Islet precursor cell (in vitro differentiated cells): ENCODE measurements around the gene BASP1.
"Not testable (repeated sequence)": the region's sequence is repeated elsewhere in the genome, so short reads cannot be mapped to it uniquely, and the experiment has no call there.

Source experiments
- DNase-seq: peaks from one replicate; pipeline ENCODE4 v3.0.0-alpha.2; 2018

BASP1 gene

GRCh38 chr5:17292434-17293015, 75.1 kb downstream of the BASP1 start:
- no peak for DNase-seq

GRCh38 chr5:17294639-17295311, 77.3 kb downstream of the BASP1 start:
- DNase-seq: peak; percentile 16

- peak; percentile 21 for DNase-seq
These were observed 78.2 kb downstream of the BASP1 start for GRCh38 chr5:17295671-17296070.

DNA sequence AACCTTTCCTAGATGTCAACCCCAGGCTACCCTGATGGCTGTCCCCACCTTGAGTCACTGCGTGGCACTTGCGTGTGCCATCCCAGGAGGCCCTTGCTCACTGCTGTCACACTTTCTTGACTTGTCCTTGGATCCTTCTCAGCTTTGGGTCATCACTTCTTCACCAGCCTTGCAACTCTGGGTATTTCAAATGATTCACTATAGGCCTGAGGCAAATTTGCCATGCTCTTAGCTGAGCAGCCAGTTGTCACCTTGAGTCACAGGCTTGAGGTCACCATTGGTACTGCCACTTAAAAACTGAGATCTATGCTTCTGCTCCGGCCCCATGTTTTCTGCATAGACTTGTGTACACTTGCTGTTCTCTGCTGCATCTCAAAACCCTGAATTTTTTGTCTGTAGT, 84.7 kb downstream of the BASP1 start:
- no peak for DNase-seq

GRCh38 chr5:17302604-17303003, 85.2 kb downstream of the BASP1 start:
- DNase-seq: no peak

GRCh38 chr5:17304282-17304681, 86.9 kb downstream of the BASP1 start:
- DNase-seq: no peak

- DNase-seq: no peak
These were observed 87.6 kb downstream of the BASP1 start for GRCh38 chr5:17305017-17305416.

- peak; percentile 95 for DNase-seq
These were observed 88.7 kb downstream of the BASP1 start for GRCh38 chr5:17305964-17306725.

DNA sequence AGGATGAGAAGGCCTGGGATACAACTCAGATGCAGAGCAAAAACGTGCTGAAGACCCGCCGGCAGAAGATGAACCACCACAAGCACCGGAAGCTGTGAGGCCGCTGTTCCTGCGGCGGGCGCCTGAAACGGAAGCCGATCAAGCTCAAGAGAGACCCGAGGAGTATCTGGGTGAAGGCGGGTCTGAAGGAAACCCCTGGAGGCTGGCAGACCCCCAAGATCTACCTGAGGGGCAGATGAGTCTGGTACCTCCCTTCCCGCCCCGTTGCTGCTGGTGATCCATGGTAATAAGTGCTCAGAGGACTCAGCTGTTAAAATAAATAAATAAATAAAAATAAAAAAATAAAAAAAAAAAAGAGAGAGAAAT, 89.3 kb downstream of the BASP1 start:
- no peak for DNase-seq

DNA sequence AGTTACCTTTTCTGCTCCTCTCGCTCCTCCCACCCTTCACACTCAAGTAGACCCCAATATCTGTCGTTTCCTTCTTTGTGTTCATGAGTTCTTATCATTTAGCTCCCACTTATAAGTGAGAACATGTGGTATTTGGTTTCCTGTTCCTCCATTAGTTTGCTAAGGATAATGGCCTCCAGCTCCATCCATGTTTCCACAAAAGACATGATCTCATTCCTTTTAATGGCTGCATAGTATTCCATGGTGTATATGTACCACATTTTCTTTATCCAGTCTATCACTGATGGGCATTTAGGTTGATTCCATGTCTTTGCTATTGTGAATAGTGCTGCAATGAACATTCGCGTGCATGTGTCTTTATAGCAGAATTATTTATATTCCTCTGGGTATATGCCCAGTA, 90.0 kb downstream of the BASP1 start:
- DNase-seq: not testable (repeated sequence)

DNA sequence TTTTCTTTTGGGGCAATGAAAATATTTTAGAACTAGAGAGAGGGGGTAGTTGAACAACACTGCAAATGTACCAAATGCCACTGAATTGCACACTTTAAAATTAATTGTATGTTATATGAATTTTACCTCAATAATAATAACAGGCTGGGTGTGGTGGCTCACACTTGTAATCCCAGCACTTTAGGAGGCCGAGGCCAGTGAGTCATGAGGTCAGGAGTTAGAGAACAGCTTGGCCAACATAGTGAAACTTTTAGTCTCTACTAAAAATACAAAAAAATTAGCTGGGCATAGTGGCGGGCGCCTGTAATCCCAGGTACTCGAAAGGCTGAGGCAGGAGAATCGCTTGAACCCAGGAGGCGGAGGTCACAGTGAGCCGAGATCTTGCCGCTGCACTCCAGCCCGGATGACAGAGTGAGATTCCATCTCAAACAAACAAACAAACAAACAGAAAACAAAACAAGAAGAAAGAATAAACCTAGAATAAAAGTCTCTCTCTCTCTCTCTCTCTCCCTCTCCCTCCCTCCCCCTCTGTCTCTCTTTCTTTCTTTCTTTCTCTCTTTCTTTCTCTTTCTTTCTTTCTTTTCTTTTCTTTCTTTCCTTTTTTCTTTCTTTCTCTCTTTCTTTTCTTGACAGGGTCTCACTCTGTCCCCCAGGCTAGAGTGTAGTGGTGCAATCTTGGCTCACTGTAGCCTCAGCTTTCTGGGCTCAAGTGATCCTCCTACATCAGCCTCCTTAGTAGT, 91.1 kb downstream of the BASP1 start:
- DNase-seq: no peak

DNA sequence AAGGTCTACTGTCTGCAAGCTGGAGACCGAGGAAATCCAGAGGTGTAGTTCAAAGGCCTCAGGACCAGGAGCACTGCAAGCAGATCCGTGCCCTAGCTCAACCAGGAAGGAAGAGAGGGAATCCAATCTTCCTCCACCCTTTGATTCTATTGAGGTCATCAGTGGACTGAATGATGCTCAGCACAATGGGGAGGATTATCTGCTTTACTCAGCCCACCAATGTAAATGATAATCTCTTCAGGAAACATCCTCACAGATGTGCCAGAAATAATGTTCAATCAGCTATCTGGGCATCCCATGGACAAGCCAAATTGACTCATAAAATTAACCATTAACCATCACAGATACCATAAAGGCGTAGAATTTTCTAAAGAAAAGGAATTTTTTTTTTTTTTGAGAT, 92.0 kb downstream of the BASP1 start:
- DNase-seq: no peak

DNA sequence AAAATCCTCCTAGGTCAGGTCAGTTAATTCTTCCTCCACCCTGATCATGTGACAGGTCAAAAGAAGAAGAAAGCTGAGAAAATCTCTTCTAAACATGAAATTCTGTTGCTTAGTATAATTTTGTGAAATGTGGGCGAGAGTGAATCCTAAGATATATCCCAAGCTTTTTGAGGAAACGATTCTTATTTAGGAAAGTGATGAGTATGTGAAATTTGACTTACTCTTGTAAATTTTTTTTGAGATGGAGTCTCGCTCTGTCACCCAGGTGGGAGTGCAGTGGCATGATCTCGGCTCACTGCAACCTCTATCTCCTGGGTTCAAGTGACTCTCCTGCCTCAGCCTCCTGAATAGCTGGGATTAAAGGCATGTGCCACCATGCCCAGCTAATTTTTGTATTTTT, 93.1 kb downstream of the BASP1 start:
- DNase-seq: not testable (repeated sequence)

- DNase-seq: not testable (repeated sequence)
These were observed 94.4 kb downstream of the BASP1 start for GRCh38 chr5:17311811-17312210.

DNA sequence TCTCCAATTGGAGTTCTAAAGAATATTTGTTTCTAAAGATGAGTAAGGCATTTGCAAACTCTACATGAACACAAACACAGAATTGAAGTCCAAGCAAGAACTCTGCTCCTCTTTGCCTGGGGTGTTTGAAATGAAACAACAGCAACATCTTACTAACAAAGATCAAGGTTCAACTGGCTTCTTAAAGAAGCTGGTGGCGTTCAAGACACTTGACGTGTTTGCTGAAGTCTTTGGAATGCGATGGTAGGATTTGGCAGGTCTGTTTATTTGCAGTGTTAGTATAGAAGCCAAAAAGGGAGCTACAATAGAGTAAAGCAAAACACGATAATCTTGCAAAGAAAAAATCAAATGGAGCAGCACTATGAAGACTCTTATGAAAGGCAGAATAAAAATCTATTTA, 94.9 kb downstream of the BASP1 start:
- DNase-seq: no peak

DNA sequence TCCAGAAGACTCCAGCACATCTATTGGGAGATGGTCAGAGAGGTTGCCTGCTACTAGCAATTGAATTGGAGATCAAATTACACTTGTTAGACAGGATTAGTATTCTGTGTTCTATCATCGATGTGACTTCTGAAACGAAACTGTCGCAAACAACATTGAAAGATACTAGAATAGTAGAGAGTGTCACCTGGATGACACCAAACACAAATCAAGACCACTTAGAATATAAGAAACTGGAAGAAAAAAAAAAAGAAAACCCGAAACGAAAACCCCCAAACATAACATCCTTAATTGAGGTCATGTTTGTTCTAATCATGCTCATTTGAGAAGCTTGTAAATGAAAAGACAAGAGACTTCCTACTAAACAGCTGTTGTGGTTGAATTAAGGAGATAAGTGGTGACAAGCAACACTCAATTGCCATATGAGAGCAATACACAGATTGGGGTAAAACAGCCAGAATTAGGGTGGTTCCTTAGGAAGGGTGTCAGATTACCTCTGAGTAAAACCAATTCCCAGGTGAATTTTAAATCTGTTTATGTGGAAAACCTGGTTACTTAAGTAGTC, 97.6 kb downstream of the BASP1 start:
- no peak for DNase-seq

GRCh38 chr5:17315710-17316221, 98.3 kb downstream of the BASP1 start:
- DNase-seq: no peak

GRCh38 chr5:17316970-17317459, 99.6 kb downstream of the BASP1 start:
- no peak for DNase-seq

GRCh38 chr5:17317473-17317872, 100.0 kb downstream of the BASP1 start:
- DNase-seq: no peak

DNA sequence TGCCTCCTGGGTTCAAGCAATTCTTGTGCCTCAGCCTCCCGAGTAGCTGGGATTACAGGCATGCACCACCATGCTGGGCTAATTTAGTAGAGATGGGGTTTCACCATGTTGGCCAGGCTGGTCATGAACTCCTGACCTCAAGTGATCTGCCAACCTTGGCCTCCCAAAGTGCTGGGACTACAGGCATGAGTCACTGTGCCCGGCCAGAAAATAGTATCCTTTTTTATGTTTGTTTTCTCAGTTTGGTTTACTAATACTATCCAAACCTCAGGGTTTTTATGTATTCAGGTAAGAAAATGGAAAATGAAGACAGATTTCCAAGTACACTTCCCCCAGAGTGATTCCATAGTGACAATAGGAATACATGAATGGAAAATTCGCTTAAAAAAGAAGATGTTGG, 101.7 kb downstream of the BASP1 start:
- DNase-seq: not testable (repeated sequence)

DNA sequence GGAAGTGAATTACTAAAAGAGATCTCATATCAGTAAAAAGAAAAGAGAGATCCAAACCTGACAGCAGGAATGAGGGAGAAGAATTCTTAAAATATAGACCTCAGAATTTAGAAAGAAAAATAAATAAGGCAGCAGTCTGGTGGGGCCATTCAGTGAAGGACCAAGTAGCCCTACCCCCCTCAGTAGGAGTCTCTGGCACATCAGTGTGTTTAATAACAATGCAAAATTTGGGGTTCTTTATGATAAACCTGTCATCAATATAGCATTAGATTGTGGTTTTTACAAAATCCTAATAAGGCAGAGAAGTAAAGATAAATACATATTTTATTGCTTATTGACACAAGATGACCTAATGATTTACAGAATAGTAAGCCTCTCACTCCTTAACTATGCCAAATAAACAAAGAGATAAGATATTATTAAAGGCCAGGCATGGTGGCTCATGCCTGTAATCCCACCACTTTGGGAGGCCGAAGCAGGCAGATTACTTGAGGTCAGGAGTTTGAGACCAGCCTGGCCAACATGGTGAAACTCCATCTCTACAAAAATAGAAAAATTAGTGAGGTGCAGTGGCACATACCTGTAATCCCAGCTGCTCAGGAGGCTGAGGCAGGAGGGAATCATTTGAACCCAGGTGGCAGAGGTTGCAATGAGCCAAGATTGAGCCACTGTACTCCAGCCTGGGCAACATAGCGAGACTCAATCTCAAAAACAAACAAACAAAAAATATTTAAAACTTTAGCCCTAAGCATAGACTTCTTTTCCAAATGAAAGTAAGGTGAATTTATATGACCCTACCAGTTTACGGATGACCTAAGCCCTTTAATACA, 108.6 kb downstream of the BASP1 start:
- DNase-seq: no peak
